Measurements from ENCODE around the gene NRAP. TPM values are rescaled to one million over a fixed set of nuclear protein-coding genes. Genes with fewer than 3 reads are reported as not detected.

The NRAP gene
- total RNA-seq, 1 experiment from 2014 or later, result not detected

- Histone ChIP-seq H3K9me2 (ENCODE audit: insufficient read depth) (no peaks in the 10 kb centered on the region), H3K9me3 (ENCODE audit: insufficient read depth, low read depth) (no peaks in the 10 kb centered on the region), H3K4me1 (replicated peaks; ENCODE audit: insufficient read depth) (no peaks in the 10 kb centered on the region), H3K4me2 (no peak overlapping the region), H2AFZ (no peak overlapping the region), H3K36me3 (ENCODE audit: low read depth) (no peaks in the 10 kb centered on the region), H4K20me1 (ENCODE audit: insufficient read depth) (no peaks in the 10 kb centered on the region), H3K79me2 (ENCODE audit: low read depth) (no peaks in the 10 kb centered on the region), H3K4me3 (no peak overlapping the region), H3K27me3 (ENCODE audit: insufficient read depth, low read depth) (no peaks in the 10 kb centered on the region), H3K27ac (no peak overlapping the region), H3F3A (ENCODE audit: insufficient read depth, low read depth) (no peaks in the 10 kb centered on the region)
- TF ChIP-seq, protein P1, sequence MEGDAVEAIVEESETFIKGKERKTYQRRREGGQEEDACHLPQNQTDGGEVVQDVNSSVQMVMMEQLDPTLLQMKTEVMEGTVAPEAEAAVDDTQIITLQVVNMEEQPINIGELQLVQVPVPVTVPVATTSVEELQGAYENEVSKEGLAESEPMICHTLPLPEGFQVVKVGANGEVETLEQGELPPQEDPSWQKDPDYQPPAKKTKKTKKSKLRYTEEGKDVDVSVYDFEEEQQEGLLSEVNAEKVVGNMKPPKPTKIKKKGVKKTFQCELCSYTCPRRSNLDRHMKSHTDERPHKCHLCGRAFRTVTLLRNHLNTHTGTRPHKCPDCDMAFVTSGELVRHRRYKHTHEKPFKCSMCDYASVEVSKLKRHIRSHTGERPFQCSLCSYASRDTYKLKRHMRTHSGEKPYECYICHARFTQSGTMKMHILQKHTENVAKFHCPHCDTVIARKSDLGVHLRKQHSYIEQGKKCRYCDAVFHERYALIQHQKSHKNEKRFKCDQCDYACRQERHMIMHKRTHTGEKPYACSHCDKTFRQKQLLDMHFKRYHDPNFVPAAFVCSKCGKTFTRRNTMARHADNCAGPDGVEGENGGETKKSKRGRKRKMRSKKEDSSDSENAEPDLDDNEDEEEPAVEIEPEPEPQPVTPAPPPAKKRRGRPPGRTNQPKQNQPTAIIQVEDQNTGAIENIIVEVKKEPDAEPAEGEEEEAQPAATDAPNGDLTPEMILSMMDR (conservative IDR thresholded peaks at IDR 0.05), result no peak
- no peak for TF ChIP-seq EZH2 (IDR thresholded peaks at IDR 0.05; ENCODE audit: low read depth)
- DNase-seq, result no peak
- ChIA-PET CTCF (no interaction called here), POLR2A (ENCODE audit: unreplicated experiment) (no interaction called here)
- intact Hi-C loops (cut with micrococcal nuclease; ENCODE audit: unreplicated experiment), result no loop called here
- no TSS peak for BruUV-seq (replicated peaks)
Observed at GRCh38 chr10:113691381-113691780, 27.5 kb upstream of the NRAP start.

- BruUV-seq (replicated peaks), result no TSS peak
- Histone ChIP-seq H3K36me3 (ENCODE audit: low read depth) (no peaks in the 10 kb centered on the region), H3K4me2 (no peak overlapping the region), H2AFZ (no peak overlapping the region), H3F3A (ENCODE audit: insufficient read depth, low read depth) (no peaks in the 10 kb centered on the region), H3K27me3 (ENCODE audit: insufficient read depth, low read depth) (no peaks in the 10 kb centered on the region), H3K79me2 (ENCODE audit: low read depth) (no peaks in the 10 kb centered on the region), H3K27ac (no peak overlapping the region), H3K9me3 (ENCODE audit: insufficient read depth, low read depth) (no peaks in the 10 kb centered on the region), H4K20me1 (ENCODE audit: insufficient read depth) (no peaks in the 10 kb centered on the region), H3K4me3 (no peak overlapping the region), H3K4me1 (replicated peaks; ENCODE audit: insufficient read depth) (no peaks in the 10 kb centered on the region), H3K9me2 (ENCODE audit: insufficient read depth) (no peaks in the 10 kb centered on the region)
- CTCF ChIA-PET, result no interaction called here
- intact Hi-C loops (cut with micrococcal nuclease; ENCODE audit: unreplicated experiment), result no loop called here
- no peak for TF ChIP-seq EZH2 (IDR thresholded peaks at IDR 0.05; ENCODE audit: low read depth)
- TF ChIP-seq, protein P1 (conservative IDR thresholded peaks at IDR 0.05), result no peak
- POLR2A ChIA-PET (ENCODE audit: unreplicated experiment), result no interaction called here
- no peak for DNase-seq
Observed at GRCh38 chr10:113690749-113691148, 26.9 kb upstream of the NRAP start.

DNA sequence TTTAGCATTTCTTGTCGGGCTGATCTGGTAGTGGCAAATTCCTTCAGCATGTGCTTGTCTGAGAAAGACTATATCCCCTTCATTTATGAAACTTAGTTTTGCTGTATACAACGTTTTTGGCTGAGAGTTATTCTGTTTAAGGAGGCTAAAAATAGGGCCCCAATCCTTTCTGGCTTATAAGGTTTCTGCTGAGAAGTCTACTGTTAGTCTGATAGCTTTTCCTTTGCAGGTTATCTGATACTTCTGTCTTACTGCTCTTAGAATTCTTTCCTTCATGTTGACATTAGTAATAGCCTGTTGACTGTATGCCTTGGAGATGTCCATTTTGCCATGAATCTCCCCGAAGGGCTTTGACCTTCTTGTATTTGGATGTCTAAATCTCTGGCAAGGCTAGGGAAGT is 25.7 kb upstream of the NRAP start:
- no peaks in the 10 kb centered on the region for H3K27me3 ChIP-seq (ENCODE audit: insufficient read depth, low read depth)
- ChIA-PET POLR2A (ENCODE audit: unreplicated experiment) (no interaction called here), CTCF (no interaction called here)
- H3K9me2 ChIP-seq (ENCODE audit: insufficient read depth), result no peaks in the 10 kb centered on the region
- H3K4me1 ChIP-seq (replicated peaks; ENCODE audit: insufficient read depth), result no peaks in the 10 kb centered on the region
- no peaks in the 10 kb centered on the region for H3F3A ChIP-seq (ENCODE audit: insufficient read depth, low read depth)
- H3K4me3 ChIP-seq, result no peak overlapping the region
- no peaks in the 10 kb centered on the region for H3K79me2 ChIP-seq (ENCODE audit: low read depth)
- H3K9me3 ChIP-seq (ENCODE audit: insufficient read depth, low read depth), result no peaks in the 10 kb centered on the region
- H3K4me2 ChIP-seq, result no peak overlapping the region
- H4K20me1 ChIP-seq (ENCODE audit: insufficient read depth), result no peaks in the 10 kb centered on the region
- BruUV-seq (replicated peaks), result no TSS peak
- intact Hi-C loops (cut with micrococcal nuclease; ENCODE audit: unreplicated experiment), result no loop called here
- no peak overlapping the region for H2AFZ ChIP-seq
- no peaks in the 10 kb centered on the region for H3K36me3 ChIP-seq (ENCODE audit: low read depth)
- no peak overlapping the region for H3K27ac ChIP-seq
- TF ChIP-seq, protein P1 (conservative IDR thresholded peaks at IDR 0.05), result no peak
- no peak for TF ChIP-seq EZH2 (IDR thresholded peaks at IDR 0.05; ENCODE audit: low read depth)
- no peak for DNase-seq
